PC-9 (cell line): ENCODE measurements around the gene TMEM89.

ENCODE experiments used
- EZH2 ChIP-seq: fragments of 200-600 bp; sonication (generic); IDR thresholded peaks from 2 replicates; pipeline ENCODE4 v1.8.0; 2017; ENCODE audit warnings: antibody characterized with exemption, low read depth
- TF ChIP-seq, protein P1 (sequence below): fragments of 200-600 bp; sonication (generic); conservative IDR thresholded peaks from 2 replicates; pipeline ENCODE4 v1.6.1; 2017; ENCODE audit warnings: mixed run types, antibody characterized with exemption, mild to moderate bottlenecking, moderate library complexity

GRCh38 chr3:48628277-48629017 is 6.9 kb upstream of the TMEM89 start:
- no peak for TF ChIP-seq EZH2
- TF ChIP-seq, protein P1, sequence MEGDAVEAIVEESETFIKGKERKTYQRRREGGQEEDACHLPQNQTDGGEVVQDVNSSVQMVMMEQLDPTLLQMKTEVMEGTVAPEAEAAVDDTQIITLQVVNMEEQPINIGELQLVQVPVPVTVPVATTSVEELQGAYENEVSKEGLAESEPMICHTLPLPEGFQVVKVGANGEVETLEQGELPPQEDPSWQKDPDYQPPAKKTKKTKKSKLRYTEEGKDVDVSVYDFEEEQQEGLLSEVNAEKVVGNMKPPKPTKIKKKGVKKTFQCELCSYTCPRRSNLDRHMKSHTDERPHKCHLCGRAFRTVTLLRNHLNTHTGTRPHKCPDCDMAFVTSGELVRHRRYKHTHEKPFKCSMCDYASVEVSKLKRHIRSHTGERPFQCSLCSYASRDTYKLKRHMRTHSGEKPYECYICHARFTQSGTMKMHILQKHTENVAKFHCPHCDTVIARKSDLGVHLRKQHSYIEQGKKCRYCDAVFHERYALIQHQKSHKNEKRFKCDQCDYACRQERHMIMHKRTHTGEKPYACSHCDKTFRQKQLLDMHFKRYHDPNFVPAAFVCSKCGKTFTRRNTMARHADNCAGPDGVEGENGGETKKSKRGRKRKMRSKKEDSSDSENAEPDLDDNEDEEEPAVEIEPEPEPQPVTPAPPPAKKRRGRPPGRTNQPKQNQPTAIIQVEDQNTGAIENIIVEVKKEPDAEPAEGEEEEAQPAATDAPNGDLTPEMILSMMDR, result no peak
